Loucy (cell line): ENCODE measurements around the gene HMCN1.

Experiments
- H2AFZ ChIP-seq: fragments of 200-600 bp; sonication (generic); 2 replicates; pipeline ENCODE4 v1.6.0; 2016; ENCODE audit warnings: antibody characterized with exemption, mild to moderate bottlenecking, low read length, moderate library complexity
- H3F3A ChIP-seq: fragments of 200-600 bp; 2 replicates; pipeline ENCODE4 v1.6.0; 2016; ENCODE audit warnings: antibody characterized with exemption, low read depth, mild to moderate bottlenecking
- H3K27me3 ChIP-seq: fragments of 200-600 bp; sonication (generic); 2 replicates; pipeline ENCODE4 v1.6.1; 2014; ENCODE audit warnings: low read length, mild to moderate bottlenecking; ENCODE audit not compliant: insufficient read depth, poor library complexity, severe bottlenecking
- H3K36me3 ChIP-seq: fragments of 200-600 bp; sonication (generic); 2 replicates; pipeline ENCODE4 v1.6.1; 2016; ENCODE audit warnings: low read length; ENCODE audit not compliant: insufficient read depth
- H3K4me1 ChIP-seq: fragments of 200-600 bp; sonication (generic); 2 replicates; pipeline ENCODE4 v1.5.1; 2014; ENCODE audit warnings: low read length, mild to moderate bottlenecking; ENCODE audit not compliant: insufficient read depth, poor library complexity, severe bottlenecking
- H3K4me2 ChIP-seq: fragments of 200-600 bp; sonication (generic); 2 replicates; pipeline ENCODE4 v1.6.0; 2014; ENCODE audit warnings: antibody characterized with exemption, low read length, low read depth, mild to moderate bottlenecking; ENCODE audit not compliant: poor library complexity, severe bottlenecking
- H3K4me3 ChIP-seq: fragments of 200-600 bp; sonication (generic); 2 replicates; pipeline ENCODE4 v1.5.1; 2014; ENCODE audit warnings: low read length, mild to moderate bottlenecking, mixed read lengths; ENCODE audit not compliant: poor library complexity, severe bottlenecking
- H3K79me2 ChIP-seq: fragments of 200-600 bp; sonication (generic); 2 replicates; pipeline ENCODE4 v1.6.1; 2014; ENCODE audit warnings: low read length; ENCODE audit not compliant: insufficient read depth
- H3K9ac ChIP-seq: fragments of 200-600 bp; sonication (generic); 2 replicates; pipeline ENCODE4 v1.6.0; 2014; ENCODE audit warnings: mild to moderate bottlenecking, low read depth, low read length, moderate library complexity; ENCODE audit not compliant: poor library complexity, severe bottlenecking
- H3K9me2 ChIP-seq: fragments of 200-600 bp; sonication (generic); replicated peaks from 2 replicates; pipeline ENCODE4 v1.6.1; 2016; ENCODE audit warnings: low read depth, low read length, mixed read lengths
- H3K9me3 ChIP-seq: fragments of 200-600 bp; sonication (generic); 2 replicates; pipeline ENCODE4 v1.6.1; 2014; ENCODE audit warnings: mild to moderate bottlenecking, antibody characterized with exemption, low read length, low read depth; ENCODE audit not compliant: insufficient read depth
- H4K20me1 ChIP-seq: fragments of 200-600 bp; sonication (generic); 2 replicates; pipeline ENCODE4 v1.6.0; 2014; ENCODE audit warnings: antibody characterized with exemption, low read length, mild to moderate bottlenecking; ENCODE audit not compliant: insufficient read depth, poor library complexity, severe bottlenecking
- EZH2phosphoT487 ChIP-seq: fragments of 200-600 bp; IDR thresholded peaks from 2 replicates; pipeline ENCODE4 v1.6.1; 2018; ENCODE audit warnings: antibody characterized with exemption, mild to moderate bottlenecking, moderate library complexity, borderline replicate concordance
- TF ChIP-seq, protein P1 (sequence below): fragments of 200-600 bp; sonication (generic); conservative IDR thresholded peaks from 2 replicates; pipeline ENCODE4 v1.5.1; 2014; ENCODE audit warnings: mild to moderate bottlenecking, antibody characterized with exemption, low read length

HMCN1 gene

DNA sequence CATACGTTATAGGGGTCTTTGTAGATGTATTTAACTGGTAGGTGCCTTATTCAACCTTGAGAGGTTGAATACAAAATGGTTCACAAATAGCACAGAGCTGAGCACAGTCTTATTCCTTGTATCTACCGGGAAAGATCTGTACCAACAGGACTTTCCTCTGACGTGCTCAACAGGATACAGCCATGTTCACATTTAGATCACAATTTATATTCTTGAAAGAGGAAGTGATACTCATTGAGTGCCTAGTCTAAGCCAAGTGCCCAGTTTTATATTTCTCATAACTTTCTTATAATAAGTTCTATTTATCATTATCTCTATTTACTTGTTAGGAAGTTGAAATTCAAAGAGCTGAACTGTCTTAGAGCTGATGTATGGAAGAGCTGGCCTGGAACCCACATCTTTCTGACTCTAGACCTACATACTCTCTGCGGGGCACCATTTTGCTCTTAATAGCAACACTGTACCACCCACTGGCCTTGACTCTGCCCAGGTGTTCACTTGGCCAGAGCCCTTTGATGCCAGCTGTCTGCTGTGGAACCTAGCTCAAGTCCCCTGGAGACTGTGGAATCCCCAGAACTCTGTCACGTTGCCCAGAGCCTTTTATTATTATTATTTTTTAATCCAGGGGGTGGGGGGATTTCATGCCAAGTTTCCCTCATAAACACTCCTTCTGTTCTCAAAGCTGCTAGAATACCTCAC lies 484.6 kb downstream of the HMCN1 start:
- no peaks in the 10 kb centered on the region for H4K20me1 ChIP-seq
- no peaks in the 10 kb centered on the region for H3K79me2 ChIP-seq
- no peak for TF ChIP-seq EZH2phosphoT487
- TF ChIP-seq, protein P1, sequence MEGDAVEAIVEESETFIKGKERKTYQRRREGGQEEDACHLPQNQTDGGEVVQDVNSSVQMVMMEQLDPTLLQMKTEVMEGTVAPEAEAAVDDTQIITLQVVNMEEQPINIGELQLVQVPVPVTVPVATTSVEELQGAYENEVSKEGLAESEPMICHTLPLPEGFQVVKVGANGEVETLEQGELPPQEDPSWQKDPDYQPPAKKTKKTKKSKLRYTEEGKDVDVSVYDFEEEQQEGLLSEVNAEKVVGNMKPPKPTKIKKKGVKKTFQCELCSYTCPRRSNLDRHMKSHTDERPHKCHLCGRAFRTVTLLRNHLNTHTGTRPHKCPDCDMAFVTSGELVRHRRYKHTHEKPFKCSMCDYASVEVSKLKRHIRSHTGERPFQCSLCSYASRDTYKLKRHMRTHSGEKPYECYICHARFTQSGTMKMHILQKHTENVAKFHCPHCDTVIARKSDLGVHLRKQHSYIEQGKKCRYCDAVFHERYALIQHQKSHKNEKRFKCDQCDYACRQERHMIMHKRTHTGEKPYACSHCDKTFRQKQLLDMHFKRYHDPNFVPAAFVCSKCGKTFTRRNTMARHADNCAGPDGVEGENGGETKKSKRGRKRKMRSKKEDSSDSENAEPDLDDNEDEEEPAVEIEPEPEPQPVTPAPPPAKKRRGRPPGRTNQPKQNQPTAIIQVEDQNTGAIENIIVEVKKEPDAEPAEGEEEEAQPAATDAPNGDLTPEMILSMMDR, result no peak
- H3K9me3 ChIP-seq, result no peaks in the 10 kb centered on the region
- no peaks in the 10 kb centered on the region for H3K27me3 ChIP-seq
- H3K4me2 ChIP-seq, result no peak overlapping the region
- H3K36me3 ChIP-seq, result no peaks in the 10 kb centered on the region
- no peak overlapping the region for H2AFZ ChIP-seq
- H3F3A ChIP-seq, result no peaks in the 10 kb centered on the region
- H3K9me2 ChIP-seq, result no peaks in the 10 kb centered on the region
- H3K4me3 ChIP-seq, result no peak overlapping the region
- H3K9ac ChIP-seq, result no peak overlapping the region
- no peaks in the 10 kb centered on the region for H3K4me1 ChIP-seq

DNA sequence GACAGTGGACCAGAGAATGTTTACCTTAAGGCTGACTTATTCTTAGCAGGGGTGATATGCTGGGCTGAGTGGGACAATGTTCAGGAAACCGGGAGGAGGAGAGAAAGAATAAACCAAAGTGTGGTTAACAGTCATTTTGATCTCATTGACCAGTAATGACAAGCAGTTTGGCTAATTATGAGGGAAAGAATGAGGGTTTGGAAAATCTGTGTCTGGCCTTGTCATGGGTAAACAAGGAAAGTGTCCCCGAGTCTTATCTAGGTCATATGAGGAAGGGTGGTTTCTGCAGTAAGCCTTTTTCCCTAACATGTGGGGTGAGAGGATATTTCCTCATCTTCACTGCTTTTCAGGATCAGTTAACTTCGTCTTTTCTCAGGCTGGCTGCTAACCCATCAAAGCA lies 485.9 kb downstream of the HMCN1 start:
- H3K4me2 ChIP-seq, result no peak overlapping the region
- H3K79me2 ChIP-seq, result no peaks in the 10 kb centered on the region
- H3K4me3 ChIP-seq, result no peak overlapping the region
- H4K20me1 ChIP-seq, result no peaks in the 10 kb centered on the region
- no peak overlapping the region for H3K9ac ChIP-seq
- no peaks in the 10 kb centered on the region for H3K9me3 ChIP-seq
- no peak for TF ChIP-seq EZH2phosphoT487
- TF ChIP-seq, protein P1, result no peak
- H3K9me2 ChIP-seq, result no peaks in the 10 kb centered on the region
- H3K36me3 ChIP-seq, result no peaks in the 10 kb centered on the region
- no peaks in the 10 kb centered on the region for H3F3A ChIP-seq
- H3K27me3 ChIP-seq, result no peaks in the 10 kb centered on the region
- no peaks in the 10 kb centered on the region for H3K4me1 ChIP-seq
- H2AFZ ChIP-seq, result no peak overlapping the region

DNA sequence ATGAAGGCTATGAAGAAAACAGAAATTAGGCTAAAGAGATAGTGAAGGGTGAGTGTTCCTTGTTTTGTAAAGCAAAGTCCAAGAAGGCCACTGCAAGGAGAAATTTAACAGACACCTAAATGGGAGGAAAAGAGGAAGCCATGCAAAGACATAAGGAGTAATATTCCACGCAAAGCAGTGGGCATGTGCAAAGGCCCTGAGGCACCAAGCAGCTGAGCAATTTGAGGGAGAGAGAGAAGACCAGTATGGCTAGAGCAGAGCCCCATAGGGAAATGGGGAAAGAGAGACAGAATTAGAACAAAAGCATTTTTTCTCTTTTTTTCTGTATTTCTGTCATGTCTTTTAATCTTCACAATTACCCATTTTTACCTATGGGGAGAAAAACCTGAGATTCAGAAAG lies 486.7 kb downstream of the HMCN1 start:
- H3K4me3 ChIP-seq, result no peak overlapping the region
- no peaks in the 10 kb centered on the region for H3K9me3 ChIP-seq
- no peak overlapping the region for H2AFZ ChIP-seq
- H3K4me1 ChIP-seq, result no peaks in the 10 kb centered on the region
- H4K20me1 ChIP-seq, result no peaks in the 10 kb centered on the region
- no peaks in the 10 kb centered on the region for H3K79me2 ChIP-seq
- no peak overlapping the region for H3K9ac ChIP-seq
- H3K4me2 ChIP-seq, result no peak overlapping the region
- H3K36me3 ChIP-seq, result no peaks in the 10 kb centered on the region
- no peaks in the 10 kb centered on the region for H3K27me3 ChIP-seq
- H3F3A ChIP-seq, result no peaks in the 10 kb centered on the region
- TF ChIP-seq, protein P1, result no peak
- no peak for TF ChIP-seq EZH2phosphoT487
- no peaks in the 10 kb centered on the region for H3K9me2 ChIP-seq
